K562 (cell line): ENCODE measurements around the gene TNK2. TPM values are rescaled to one million over a fixed set of nuclear protein-coding genes. Genes with fewer than 3 reads are reported as not detected.

Source experiments
- BHLHE40 ChIP-seq: IDR thresholded peaks from 2 replicates; pipeline ENCODE4 v1.6.1; 2011; ENCODE audit warnings: low read length, improper control_type of control experiment
- CHCHD3 ChIP-seq: fragments of 250-450 bp; sonication (Bioruptor Pico); IDR thresholded peaks from 2 replicates; pipeline ENCODE4 v2.1.2; 2022; ENCODE audit warnings: mild to moderate bottlenecking
- HLTF ChIP-seq: fragments of 450-650 bp; IDR thresholded peaks from 2 replicates; pipeline ENCODE4 v1.6.1; 2016
- MAZ ChIP-seq, 2 experiments: fragments of 450-650 bp in 1 of 2; sonication (generic) in 1 of 2; formaldehyde crosslinking; IDR thresholded peaks in 1 of 2; conservative IDR thresholded peaks in 1 of 2; 2 replicates each; pipeline versions ENCODE4 v1.4.0 to v1.5.0; 2020; ENCODE audit warnings: mild to moderate bottlenecking in 1 of 2, missing genetic modification reagents in 1 of 2
- MIER1 ChIP-seq: fragments of 450-650 bp; IDR thresholded peaks from 2 replicates; pipeline ENCODE4 v1.6.1; 2016; ENCODE audit warnings: antibody characterized with exemption, mild to moderate bottlenecking, low read depth
- MYC ChIP-seq, 2 experiments: fragments of 250-450 bp in 1 of 2; sonication (Bioruptor Pico) in 1 of 2; IDR thresholded peaks; 2 replicates each; pipeline versions ENCODE4 v1.5.1 to v1.6.1; 2012 to 2021; ENCODE audit warnings: low read depth in 2 of 2, borderline replicate concordance in 1 of 2, improper control_type of control experiment in 1 of 2, low read length in 1 of 2, mild to moderate bottlenecking in 1 of 2, moderate library complexity in 1 of 2
- NR4A1 ChIP-seq, 2 experiments: fragments of 250-450 bp in 1 of 2; fragments of 450-650 bp in 1 of 2; sonication (Bioruptor Pico) in 1 of 2; IDR thresholded peaks; 2 replicates each; pipeline versions ENCODE4 v1.4.0 to v1.6.1; 2016 to 2020; ENCODE audit warnings: mild to moderate bottlenecking in 2 of 2, missing compliant biosample characterization in 1 of 2, missing genetic modification characterization in 1 of 2, moderate library complexity in 1 of 2
- RBM22 ChIP-seq: fragments of 200-400 bp; formaldehyde crosslinking; IDR thresholded peaks from 2 replicates; pipeline ENCODE4 v1.6.1; 2018; ENCODE audit warnings: low read length, low read depth; ENCODE audit not compliant: poor library complexity, severe bottlenecking
- SAP30 ChIP-seq: fragments of 200-600 bp; sonication (generic); IDR thresholded peaks from 2 replicates; pipeline ENCODE4 v1.6.1; 2012; ENCODE audit warnings: borderline replicate concordance, low read depth, mild to moderate bottlenecking, moderate library complexity, low read length, control low read depth, inconsistent platforms; ENCODE audit not compliant: insufficient read depth, poor library complexity, severe bottlenecking
- SFPQ ChIP-seq: fragments of 200-400 bp; formaldehyde crosslinking; IDR thresholded peaks from 2 replicates; pipeline ENCODE4 v1.6.1; 2017; ENCODE audit warnings: mild to moderate bottlenecking, low read depth, low read length, moderate library complexity
- SMARCC2 ChIP-seq: fragments of 450-650 bp; IDR thresholded peaks from 2 replicates; pipeline ENCODE4 v1.6.1; 2017; ENCODE audit warnings: antibody characterized with exemption, moderate library complexity, mild to moderate bottlenecking, low read depth
- SREBF1 ChIP-seq: fragments of 150-350 bp; IDR thresholded peaks from 2 replicates; pipeline ENCODE4 v1.6.1; 2014; ENCODE audit warnings: antibody characterized with exemption, low read depth, low read length, borderline replicate concordance
- TRIM24 ChIP-seq, 2 experiments: fragments of 450-650 bp; IDR thresholded peaks; 2 replicates each; pipeline ENCODE4 v1.6.1; 2016
- ZEB2 ChIP-seq: fragments of 450-650 bp; IDR thresholded peaks from 2 replicates; pipeline ENCODE4 v1.6.1; 2016
- ZNF134 ChIP-seq: fragments of 250-450 bp; sonication (Bioruptor Pico); conservative IDR thresholded peaks from 2 replicates; pipeline ENCODE4 v1.4.0; 2020
- ZNF23 ChIP-seq: fragments of 250-450 bp; sonication (Bioruptor Pico); IDR thresholded peaks from 2 replicates; pipeline ENCODE4 v1.4.0; 2020; ENCODE audit warnings: mild to moderate bottlenecking
- ZNF699 ChIP-seq: fragments of 250-450 bp; sonication (Bioruptor Pico); IDR thresholded peaks from 2 replicates; pipeline ENCODE4 v1.8.0; 2021; ENCODE audit warnings: mild to moderate bottlenecking, moderate library complexity; ENCODE audit not compliant: insufficient replicate concordance
- polyA plus RNA-seq, 8 experiments: library from polyadenylated mRNA; depleted of rRNA in 4 of 8; stranded (reverse) in 5 of 8; unstranded in 3 of 8; fragments of >200 nt; fragmentation: Nextera tagmentation in 2 of 8; fragmentation: Illumina TruSeq in 1 of 8; extraction: Ambion mirVana in 2 of 8; extraction: Trizol in 1 of 8; gene quantifications; 2 replicates each; pipeline versions ENCODE4 v1.2.1 to v1.2.3, GENCODE V29; 2011 to 2014; ENCODE audit warnings: inconsistent platforms in 1 of 8, missing spikeins in 1 of 8
- total RNA-seq, 7 experiments: library from RNA; depleted of rRNA in 6 of 7; stranded (reverse); fragments of >200 nt in 6 of 7; fragmentation: Illumina TruSeq in 2 of 7; extraction: Trizol in 2 of 7; gene quantifications; 2 replicates each; pipeline versions ENCODE4 v1.2.1 to v1.2.3, GENCODE V29; 2011 to 2021; ENCODE audit warnings: low replicate concordance in 1 of 7
- TF ChIP-seq, protein P1 (sequence below): fragments of 450-650 bp; formaldehyde crosslinking; IDR thresholded peaks from 2 replicates; pipeline ENCODE4 v1.4.0; 2020; ENCODE audit warnings: mild to moderate bottlenecking

TNK2 gene
- total and polyA plus RNA-seq, 9 of the 15 experiments (the other 6 are each of a cell fraction or from before 2014, with no cell fraction given), result 0.03 to 33.8 (median 6.5) TPM

GRCh38 chr3:195914648-195915473 is 6.5 kb upstream of the TNK2 start (continued):
- TF ChIP-seq, protein P1, sequence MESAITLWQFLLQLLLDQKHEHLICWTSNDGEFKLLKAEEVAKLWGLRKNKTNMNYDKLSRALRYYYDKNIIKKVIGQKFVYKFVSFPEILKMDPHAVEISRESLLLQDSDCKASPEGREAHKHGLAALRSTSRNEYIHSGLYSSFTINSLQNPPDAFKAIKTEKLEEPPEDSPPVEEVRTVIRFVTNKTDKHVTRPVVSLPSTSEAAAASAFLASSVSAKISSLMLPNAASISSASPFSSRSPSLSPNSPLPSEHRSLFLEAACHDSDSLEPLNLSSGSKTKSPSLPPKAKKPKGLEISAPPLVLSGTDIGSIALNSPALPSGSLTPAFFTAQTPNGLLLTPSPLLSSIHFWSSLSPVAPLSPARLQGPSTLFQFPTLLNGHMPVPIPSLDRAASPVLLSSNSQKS, result no peak
- TF ChIP-seq BHLHE40 (peak; percentile 39; the same call in 1 of the 2 replicates), SAP30 (no peak), ZEB2 (no peak), HLTF (no peak), NR4A1 (CRISPR knock-in tag; IDR thresholded peaks at IDR 0.05) (no peak), NR4A1 (tag; IDR thresholded peaks at IDR 0.05) (no peak), TRIM24 (IDR thresholded peaks at IDR 0.05) (no peak), MIER1 (no peak), ZNF23 (CRISPR knock-in tag) (no peak), SREBF1 (no peak), ZNF699 (CRISPR knock-in tag) (no peak), CHCHD3 (CRISPR knock-in tag) (no peak), MYC (IDR thresholded peaks at IDR 0.05; ENCODE audit: low read depth, low read length) (peak; percentile 74), MYC (CRISPR knock-in tag; IDR thresholded peaks at IDR 0.05; ENCODE audit: borderline replicate concordance, low read depth) (no peak), SFPQ (no peak), ZNF134 (no peak), SMARCC2 (no peak), RBM22 (no peak), MAZ (CRISPR knock-in tag; conservative IDR thresholded peaks at IDR 0.05 in 1 of 2, IDR thresholded peaks at IDR 0.05 in 1 of 2) (peak in 1 of 2 experiments; percentile 49; a peak in 1 of 4 replicates)
